ENCODE measurements around the gene RFPL3.
"Not testable (repeated sequence)": the region's sequence is repeated elsewhere in the genome, so short reads cannot be mapped to it uniquely, and the experiment has no call there.

Gene RFPL3

DNA sequence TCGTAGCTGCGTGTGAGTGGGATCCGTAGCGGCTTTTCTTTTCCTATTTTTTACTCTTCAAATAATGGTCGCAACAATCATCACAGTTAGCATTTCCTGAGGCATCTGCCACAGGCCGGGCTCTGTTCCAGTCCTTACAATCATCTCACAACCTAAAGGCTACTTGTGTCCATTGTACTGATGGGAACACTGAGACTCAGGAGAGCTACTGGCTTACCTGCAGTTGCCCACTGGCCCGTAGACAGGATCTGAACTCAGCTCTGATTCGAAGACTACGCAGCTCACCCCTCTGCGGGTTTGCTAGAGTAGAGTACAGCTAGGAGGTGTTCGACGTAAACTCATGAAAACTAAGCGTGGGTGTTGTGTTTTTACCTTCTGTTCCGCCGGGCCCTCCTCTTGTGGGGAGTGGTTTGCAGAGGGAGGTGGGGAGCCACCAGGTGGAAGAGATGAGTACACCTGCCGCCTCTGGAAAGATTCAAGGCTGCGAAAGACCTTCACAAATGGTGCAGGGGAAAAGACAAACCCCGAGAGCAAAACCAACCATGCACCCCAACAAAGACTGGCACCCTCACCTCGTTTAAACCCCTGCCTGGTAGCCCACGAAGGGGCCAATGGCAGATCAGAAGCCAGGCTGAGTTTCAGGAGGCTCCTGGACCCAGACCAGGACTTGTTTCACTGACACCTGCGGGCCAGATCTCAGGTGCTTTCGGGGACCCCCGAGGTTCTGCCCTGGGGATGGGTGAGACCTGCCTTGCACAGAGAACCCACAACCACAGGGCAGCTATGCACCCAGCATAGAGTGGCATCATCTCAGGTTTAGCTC, 18.3 kb upstream of the RFPL3 start:
- no peak overlapping the region for H3K4me3 ChIP-seq (ENCODE audit: low read depth, low read length)
- TF ChIP-seq, protein P1, sequence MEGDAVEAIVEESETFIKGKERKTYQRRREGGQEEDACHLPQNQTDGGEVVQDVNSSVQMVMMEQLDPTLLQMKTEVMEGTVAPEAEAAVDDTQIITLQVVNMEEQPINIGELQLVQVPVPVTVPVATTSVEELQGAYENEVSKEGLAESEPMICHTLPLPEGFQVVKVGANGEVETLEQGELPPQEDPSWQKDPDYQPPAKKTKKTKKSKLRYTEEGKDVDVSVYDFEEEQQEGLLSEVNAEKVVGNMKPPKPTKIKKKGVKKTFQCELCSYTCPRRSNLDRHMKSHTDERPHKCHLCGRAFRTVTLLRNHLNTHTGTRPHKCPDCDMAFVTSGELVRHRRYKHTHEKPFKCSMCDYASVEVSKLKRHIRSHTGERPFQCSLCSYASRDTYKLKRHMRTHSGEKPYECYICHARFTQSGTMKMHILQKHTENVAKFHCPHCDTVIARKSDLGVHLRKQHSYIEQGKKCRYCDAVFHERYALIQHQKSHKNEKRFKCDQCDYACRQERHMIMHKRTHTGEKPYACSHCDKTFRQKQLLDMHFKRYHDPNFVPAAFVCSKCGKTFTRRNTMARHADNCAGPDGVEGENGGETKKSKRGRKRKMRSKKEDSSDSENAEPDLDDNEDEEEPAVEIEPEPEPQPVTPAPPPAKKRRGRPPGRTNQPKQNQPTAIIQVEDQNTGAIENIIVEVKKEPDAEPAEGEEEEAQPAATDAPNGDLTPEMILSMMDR (IDR thresholded peaks at IDR 0.05; ENCODE audit: insufficient read depth, low read depth, low read length, missing control alignments): no peak
- no peak for DNase-seq (ENCODE audit: low read depth)

DNA sequence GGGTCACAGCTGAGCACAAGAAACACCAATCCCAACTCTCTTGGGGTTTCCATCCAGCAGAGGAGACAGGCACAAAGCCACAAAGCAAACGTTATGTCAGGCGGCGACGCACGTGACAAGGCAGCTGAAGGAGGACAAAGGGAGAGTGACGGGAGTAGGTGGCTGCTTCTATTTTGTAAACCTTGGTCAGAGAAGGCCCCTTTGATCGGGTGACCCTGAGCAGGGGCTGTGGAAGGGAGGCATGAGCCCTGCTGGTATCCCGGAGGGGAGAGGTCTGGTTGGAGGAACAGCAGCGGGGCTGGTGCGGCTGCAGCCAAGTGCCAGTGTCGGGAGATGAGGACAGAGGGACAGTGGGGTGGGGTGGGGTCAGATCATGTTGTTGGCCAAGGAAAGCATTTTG, 17.3 kb upstream of the RFPL3 start:
- H3K4me3 ChIP-seq (ENCODE audit: low read depth, low read length): no peak overlapping the region
- TF ChIP-seq, protein P1 (IDR thresholded peaks at IDR 0.05; ENCODE audit: insufficient read depth, low read depth, low read length, missing control alignments): no peak
- no peak for DNase-seq (ENCODE audit: low read depth)

DNA sequence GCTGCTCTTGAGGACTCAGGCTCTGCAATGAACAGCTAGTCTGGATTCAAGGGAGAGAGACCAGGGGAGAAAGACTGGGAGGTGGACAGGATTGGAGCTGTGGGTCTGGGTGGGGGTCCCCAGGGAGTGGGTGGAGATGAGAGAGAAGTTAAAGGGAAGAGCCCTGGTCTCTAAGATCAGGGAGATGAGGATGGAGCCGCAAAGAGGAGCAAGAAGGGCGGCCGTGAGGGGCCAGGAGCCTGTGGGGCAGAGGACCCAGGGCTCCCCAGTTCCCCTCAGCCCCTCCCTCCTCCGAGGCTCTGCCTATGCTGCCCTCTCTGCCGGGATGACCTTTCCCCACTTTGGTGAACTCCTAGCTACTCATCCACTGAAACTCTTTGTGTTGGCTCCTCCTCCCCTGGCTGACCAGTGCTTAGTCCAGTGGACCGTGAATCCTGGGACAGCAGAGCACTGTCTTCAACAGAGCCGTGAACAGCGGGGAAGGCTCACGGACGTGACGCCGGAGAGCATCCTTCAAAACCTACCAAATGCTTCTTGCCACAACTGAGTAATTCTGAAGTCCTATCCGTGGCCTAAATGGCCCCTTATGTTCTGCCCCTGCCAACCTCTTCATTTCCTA, 16.4 kb upstream of the RFPL3 start:
- DNase-seq (ENCODE audit: low read depth): no peak
- TF ChIP-seq, protein P1 (IDR thresholded peaks at IDR 0.05; ENCODE audit: insufficient read depth, low read depth, low read length, missing control alignments): no peak
- H3K4me3 ChIP-seq (ENCODE audit: low read depth, low read length): no peak overlapping the region

DNA sequence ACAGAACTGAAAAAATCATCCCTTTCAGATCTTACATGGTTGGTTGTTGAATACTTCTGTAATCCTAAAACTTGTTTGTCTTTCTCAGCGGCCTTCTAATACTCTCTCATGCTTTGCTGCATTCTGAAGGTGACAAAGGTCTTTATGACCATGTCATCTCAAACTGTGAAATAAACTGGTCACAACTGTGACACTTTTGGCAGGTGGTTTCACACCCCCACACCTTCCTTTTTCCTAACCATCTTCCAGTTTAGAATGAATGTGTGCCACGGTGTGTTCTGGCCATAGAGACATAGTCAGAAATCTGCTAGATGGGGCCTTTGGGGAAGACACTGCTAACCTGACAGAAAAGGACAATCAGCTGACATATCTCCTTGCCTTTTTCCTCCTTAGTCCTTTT, 14.7 kb upstream of the RFPL3 start:
- no peak overlapping the region for H3K4me3 ChIP-seq (ENCODE audit: low read depth, low read length)
- TF ChIP-seq, protein P1 (IDR thresholded peaks at IDR 0.05; ENCODE audit: insufficient read depth, low read depth, low read length, missing control alignments): no peak
- DNase-seq (ENCODE audit: low read depth): no peak

DNA sequence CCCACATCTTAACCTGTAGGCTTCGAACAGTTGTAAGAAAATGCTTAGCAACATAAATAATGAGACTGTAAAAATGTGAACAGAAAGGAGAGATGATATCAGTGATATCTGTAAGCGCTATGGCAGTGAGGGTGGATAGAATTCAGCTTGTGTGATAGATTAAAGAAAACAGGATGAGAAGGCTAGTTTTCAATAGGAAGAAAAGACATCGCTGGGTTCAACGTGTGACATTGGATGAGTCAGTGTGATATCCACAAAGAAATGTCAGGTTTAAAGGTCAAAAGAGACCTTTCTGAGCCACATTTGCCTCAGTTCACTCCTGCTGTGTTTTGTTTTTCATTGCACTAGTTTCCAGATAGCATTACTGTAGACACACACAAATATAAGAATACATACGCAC, 13.7 kb upstream of the RFPL3 start:
- no peak overlapping the region for H3K4me3 ChIP-seq (ENCODE audit: low read depth, low read length)
- no peak for DNase-seq (ENCODE audit: low read depth)
- TF ChIP-seq, protein P1 (IDR thresholded peaks at IDR 0.05; ENCODE audit: insufficient read depth, low read depth, low read length, missing control alignments): no peak

DNA sequence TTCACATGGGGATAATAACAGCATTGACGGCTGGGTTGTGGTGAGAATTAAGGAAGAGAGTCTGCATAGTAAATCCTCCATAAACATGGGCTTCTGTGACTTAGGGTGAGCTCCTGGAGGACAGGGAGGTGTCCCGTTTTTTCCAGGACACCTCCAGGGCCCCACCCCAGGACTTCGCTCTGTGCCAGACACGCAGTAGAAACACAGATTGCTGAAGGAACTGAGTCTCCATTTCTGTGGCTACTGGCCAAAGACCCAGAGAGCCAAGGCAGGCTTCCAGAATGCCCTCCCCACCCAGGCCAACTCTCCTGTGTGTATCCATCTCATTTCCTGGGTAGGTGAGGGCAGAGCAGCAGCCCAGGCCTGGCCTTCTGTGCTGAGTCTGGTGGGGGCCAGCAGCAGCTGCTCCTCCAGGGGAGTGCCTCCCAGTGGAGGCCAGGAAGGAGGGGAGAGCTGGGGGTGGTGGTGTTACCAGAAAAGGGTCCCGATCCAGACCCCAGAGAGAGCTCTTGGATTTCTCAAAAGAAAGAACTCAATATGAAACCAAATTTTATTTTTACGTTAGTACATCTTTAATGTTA, 9.5 kb upstream of the RFPL3 start:
- no peak for DNase-seq (ENCODE audit: low read depth)
- TF ChIP-seq, protein P1 (IDR thresholded peaks at IDR 0.05; ENCODE audit: insufficient read depth, low read depth, low read length, missing control alignments): no peak

DNA sequence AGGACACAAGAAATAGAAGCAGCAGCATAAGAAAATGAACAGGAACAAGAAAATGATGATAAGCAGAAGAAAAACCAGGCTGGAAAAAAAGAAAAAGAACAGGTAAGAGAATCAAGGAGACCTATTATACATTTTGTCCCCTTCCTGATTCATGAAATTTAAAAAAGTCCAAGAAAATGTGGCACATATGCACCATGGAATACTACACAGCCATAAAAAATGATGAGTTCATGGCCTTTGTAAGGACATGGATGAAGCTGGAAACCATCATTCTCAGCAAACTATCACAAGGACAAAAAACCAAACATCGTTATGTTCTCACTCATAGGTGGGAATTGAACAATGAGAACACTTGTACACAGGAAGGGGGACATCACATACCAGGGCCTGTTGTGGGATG, 5.8 kb upstream of the RFPL3 start:
- DNase-seq (ENCODE audit: low read depth); H3K4me3 ChIP-seq (ENCODE audit: low read depth, low read length): not testable (repeated sequence)

More for the DNA sequence above, 9.5 kb upstream of the RFPL3 start:
- no peak overlapping the region for H3K4me3 ChIP-seq (ENCODE audit: low read depth, low read length)

Data from GM12865 (cell line).